ENCODE results near the gene TOM1L2.
"Not testable (repeated sequence)": the region's sequence is repeated elsewhere in the genome, so short reads cannot be mapped to it uniquely, and the experiment has no call there.

Gene TOM1L2

DNA sequence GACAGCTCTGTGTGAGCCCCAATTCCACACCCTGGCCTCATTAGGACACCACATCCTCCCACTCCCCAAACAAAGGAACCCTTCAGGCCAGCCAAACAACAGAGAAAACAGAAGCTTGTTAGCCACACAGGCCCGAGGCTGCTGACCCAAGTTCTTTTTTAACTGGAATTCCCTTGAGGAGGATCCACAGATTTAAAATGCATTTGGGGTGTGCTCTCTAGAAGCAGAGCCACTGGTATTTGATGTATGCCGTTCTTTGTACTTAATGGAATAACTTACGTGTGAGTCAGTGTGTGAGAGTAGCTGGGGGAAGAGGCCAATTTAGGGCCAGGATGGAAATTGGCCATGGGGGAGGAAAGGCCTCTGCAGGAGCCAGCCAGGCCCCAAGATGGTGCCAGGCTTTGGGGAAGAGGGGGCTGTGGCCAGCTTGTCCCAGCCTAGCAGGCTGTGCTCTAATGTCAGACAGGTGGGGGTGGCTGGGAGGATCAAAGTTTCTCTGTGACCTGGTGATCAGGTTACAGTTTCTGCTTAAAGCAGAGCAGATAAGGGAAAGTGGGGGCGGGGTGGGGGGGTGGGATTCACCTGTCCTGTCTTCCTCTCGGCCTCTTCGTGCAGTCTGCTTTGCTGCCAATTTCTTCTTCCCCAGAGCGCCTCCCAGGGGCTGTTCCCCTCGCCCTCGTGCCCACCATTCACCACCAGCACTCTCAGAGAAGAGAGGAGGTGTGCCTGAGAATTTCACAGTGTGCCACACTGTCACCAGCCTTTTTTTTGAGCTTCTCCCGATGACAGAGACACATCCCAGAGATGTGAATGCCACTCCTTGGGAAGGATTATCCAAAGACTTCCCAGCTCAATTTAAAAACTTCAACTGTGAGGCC lies 50.8 kb downstream of the TOM1L2 start:
- peak; percentile 24 to 45 (median 37) for DNase-seq

- peak; percentile 59 to 79 (median 68) for DNase-seq
Measured at GRCh38 chr17:17919169-17920107, 52.8 kb downstream of the TOM1L2 start.

- DNase-seq = no peak
Measured at GRCh38 chr17:17917394-17917793, 54.8 kb downstream of the TOM1L2 start.

DNA sequence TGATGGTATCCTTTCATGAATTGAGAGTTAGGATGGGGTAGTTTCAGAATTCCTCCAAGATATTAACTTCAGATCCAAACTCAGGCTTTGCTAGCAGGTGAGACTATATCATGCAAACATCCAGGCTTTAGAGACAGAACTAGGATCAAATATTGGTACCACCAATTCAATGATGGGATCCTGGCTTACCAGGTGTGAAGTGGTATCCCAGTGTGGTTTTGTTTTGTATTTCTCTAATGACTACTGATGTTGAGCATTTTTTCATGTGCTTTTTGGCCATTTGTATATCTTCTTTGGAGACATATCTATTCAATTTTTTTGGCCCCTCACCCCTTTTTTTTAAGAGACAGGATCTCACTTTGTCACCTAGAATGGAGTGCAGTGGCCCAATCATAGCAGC lies 57.0 kb downstream of the TOM1L2 start:
- DNase-seq = no peak

GRCh38 chr17:17913695-17914332 lies 58.4 kb downstream of the TOM1L2 start:
- peak; percentile 38 to 72 (median 64) for DNase-seq

GRCh38 chr17:17912336-17912735 lies 59.9 kb downstream of the TOM1L2 start:
- not testable (repeated sequence) for DNase-seq

- no peak for DNase-seq
Measured at GRCh38 chr17:17911001-17911613, 61.1 kb downstream of the TOM1L2 start.

DNA sequence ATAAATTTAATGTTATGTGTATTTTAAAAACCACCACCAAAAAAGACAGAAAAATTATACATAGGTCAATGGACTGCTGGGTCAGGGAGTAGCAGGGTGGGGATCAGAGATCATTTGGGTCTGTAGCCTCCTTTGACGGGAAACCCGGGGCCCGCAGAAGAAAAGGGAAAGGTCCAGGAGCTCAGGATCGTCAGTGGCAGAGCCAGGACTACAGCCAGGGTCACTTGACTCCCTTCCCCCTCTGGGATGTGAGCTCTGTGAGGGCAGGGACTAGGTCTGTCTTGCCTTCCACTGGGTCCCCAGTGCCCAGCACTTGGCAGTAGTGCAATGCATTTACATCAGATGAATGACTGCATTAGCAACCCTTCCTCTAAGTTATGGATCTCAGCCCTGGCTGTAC lies 62.1 kb downstream of the TOM1L2 start:
- no peak for DNase-seq

- DNase-seq = no peak
Measured at GRCh38 chr17:17909078-17909477, 63.1 kb downstream of the TOM1L2 start.

GRCh38 chr17:17907469-17907868 lies 64.7 kb downstream of the TOM1L2 start:
- DNase-seq = no peak

DNA sequence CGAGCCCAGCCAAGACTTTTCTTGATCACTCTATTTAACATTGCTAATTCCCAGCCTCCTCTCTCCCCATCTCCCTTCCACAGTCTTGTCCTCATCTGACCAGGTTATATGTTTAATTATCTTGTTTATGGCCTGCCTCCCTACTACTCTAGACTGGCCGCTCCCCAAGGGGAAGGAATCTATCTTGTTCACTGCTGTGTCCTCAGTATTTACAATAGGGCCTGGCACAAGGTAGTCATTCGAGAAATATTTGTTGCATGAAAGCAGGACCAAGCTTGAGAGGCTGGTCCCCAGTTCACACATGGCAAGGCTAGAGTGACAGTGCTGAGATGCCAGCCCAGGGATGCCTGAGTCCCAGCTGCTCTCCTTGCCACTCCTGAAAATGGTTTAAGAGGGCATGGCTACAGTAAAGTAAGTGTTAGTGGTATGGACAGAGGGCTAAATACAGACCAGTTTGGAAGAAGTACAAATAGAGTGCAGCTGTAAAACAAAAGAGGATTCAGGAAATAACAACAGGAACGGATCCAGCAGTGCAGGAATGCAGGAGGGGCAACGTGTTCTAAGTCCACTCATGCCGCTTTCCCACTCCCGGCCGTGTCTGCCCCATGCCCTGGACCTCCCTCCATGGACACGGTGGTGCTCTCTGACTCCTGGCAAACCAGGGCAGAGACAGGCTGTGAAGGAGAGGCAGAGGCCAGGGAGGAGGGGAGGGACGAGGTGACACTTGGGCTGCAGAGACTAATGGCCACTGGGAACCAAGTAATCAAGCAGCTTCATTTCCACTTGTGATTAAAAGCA lies 65.6 kb downstream of the TOM1L2 start:
- DNase-seq = no peak

GRCh38 chr17:17905036-17905320 lies 67.2 kb downstream of the TOM1L2 start:
- DNase-seq = no peak

- no peak for DNase-seq
Measured at GRCh38 chr17:17904166-17905035, 67.8 kb downstream of the TOM1L2 start.

GRCh38 chr17:17902877-17903276 lies 69.3 kb downstream of the TOM1L2 start:
- DNase-seq = no peak

DNA sequence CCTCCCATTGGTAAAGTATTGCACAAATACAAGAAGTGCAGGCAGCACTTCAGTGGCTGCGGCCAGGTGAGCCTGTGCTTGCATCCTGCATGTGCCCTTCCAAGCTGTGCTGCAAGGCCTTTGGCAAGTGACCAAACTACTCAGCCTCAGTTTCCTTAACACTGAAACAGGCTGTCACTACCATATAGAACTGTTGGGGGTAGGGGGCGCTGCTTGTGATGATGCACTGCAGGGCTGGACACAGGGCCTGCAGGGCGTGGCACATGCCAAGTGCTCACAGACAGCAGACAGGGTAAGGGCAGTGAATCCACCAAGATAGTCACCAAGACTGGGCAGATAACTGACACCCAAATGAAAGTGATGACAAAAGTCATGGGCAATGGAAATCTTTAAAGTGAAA lies 69.8 kb downstream of the TOM1L2 start:
- no peak for DNase-seq

GRCh38 chr17:17900615-17901520 lies 71.3 kb downstream of the TOM1L2 start:
- DNase-seq = peak; percentile 81 to 88 (median 84)

DNA sequence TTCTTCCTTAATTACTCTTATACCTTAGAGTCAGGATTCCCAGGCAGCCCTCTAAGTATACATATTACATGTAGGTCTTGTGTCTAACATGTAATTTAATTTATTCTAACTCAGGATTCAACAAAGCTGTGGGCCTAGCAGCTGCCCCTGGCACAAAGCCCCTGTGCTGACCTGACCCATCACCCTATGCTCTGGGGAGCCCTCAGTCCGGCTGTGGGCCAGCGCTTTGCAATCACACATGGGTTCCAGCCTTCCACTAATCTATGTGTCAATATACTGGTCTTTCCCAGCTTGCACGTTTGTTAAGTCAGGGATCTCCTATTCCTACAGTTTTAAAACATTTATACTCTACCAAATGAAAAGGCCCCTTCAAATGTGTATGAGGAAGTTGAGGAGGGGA lies 72.7 kb downstream of the TOM1L2 start:
- DNase-seq = no peak

- DNase-seq = no peak
Measured at GRCh38 chr17:17898673-17899072, 73.5 kb downstream of the TOM1L2 start.

GRCh38 chr17:17897442-17897841 lies 74.8 kb downstream of the TOM1L2 start:
- no peak for DNase-seq

- no peak for DNase-seq
Measured at GRCh38 chr17:17896746-17897145, 75.5 kb downstream of the TOM1L2 start.
